Measurements from ENCODE around the gene PAX8.

DNA sequence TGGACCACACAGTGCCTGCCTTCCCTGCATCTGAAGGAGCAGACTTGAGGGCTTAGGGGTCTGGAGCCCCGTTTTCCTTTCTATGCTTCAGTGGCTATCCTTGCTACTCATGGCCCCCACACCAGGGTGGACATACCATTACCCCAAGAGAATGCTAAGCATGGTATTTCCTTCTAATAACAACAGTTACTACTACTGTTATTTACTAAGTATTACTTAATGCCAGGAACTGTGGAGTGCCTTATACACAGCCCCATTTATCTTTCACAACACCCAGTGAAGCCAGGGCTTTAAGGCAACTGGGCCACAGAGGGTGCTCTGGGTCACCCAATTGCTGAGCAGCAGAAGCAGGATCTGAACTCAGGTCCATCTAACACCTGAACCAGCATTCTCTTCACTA is 5.8 kb upstream of the PAX8 start:
- TF ChIP-seq ZNF274 (IDR thresholded peaks at IDR 0.05; ENCODE audit: low read depth, low read length) = no peak
- TF ChIP-seq YY1 (IDR thresholded peaks at IDR 0.05; ENCODE audit: insufficient read depth, insufficient read length) = no peak
- no peak for TF ChIP-seq SUZ12 (IDR thresholded peaks at IDR 0.05; ENCODE audit: extremely low read depth, insufficient read depth, insufficient read length)
